ENCODE data around the gene ZNF335. TPM values are rescaled to one million over a fixed set of nuclear protein-coding genes. Genes with fewer than 3 reads are reported as not detected.
"Not testable (repeated sequence)": the region's sequence is repeated elsewhere in the genome, so short reads cannot be mapped to it uniquely, and the experiment has no call there.

The ZNF335 gene
- total and polyA plus RNA-seq, 2 donors (not counting 1 experiment from before 2014, with no cell fraction given): 4.8 to 10.2 TPM

DNA sequence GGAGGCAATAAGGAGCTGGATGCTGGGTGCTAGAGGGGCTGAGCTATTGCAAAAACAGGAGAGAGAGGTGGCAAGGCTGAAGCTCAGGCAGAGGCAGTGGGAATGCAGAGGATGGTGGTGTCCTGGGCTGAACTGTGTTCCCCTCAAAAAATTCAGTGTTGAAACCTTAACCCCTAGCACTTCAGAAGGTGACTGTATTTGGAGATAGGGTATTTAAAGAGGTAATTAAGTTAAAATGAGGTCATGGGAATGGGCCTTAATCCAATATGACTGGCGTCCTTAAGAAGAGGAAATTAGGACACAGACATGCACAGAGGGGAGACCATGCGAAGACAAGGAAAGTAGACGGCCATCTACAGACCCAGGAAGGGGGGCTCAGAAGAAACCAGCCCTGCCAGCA is 25.2 kb upstream of the ZNF335 start:
- H3K27me3 ChIP-seq (ENCODE audit: control insufficient read depth, insufficient read depth, low read length): peaks cover 8% of the 10 kb centered on the region
- no peak overlapping the region for H3K9ac ChIP-seq (ENCODE audit: insufficient read depth, low read length)
- H3K36me3 ChIP-seq (ENCODE audit: control insufficient read depth, insufficient read depth, low read length): no peaks in the 10 kb centered on the region

DNA sequence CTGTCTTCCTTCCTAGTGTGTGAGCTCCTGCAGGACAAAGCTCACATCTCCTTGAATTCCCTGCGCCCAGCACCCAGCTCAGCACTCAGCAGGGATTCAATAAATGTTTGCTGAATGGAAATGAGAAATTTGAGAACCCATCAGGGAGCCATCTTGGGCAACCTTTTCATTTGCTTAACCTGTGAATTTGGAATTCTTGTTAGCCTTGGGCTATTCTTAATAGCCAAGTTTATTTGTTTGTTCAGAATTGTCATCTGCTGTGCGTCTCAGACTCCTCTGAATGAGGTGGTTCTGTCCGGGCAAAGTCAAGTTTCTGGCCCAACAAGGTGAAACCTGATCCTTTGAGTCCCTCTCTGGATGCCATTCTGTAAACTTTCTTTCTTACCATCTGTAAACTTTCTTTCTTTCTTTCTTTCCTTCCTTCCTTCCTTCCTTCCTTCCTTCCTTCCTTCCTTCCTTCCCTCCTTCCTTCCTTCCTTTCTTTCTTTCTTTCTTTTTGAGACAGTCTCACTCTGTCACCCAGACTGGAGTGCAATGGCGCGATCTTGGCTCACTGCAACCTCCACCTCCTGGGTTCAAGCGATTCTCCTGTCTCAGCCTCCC is 23.6 kb upstream of the ZNF335 start:
- not testable (repeated sequence) for H3K4me3 ChIP-seq (replicated peaks in 1 of 4; ENCODE audit: control extremely low read depth in 1 of 4, insufficient read depth in 1 of 4, low read depth in 3 of 4, low read length in 4 of 4); H3K4me1 ChIP-seq (ENCODE audit: control insufficient read depth, extremely low read depth, insufficient read depth, low read length); H3K27me3 ChIP-seq (ENCODE audit: control insufficient read depth, insufficient read depth, low read length); H3K4me2 ChIP-seq (ENCODE audit: extremely low read depth, insufficient read depth, low read length); H3K36me3 ChIP-seq (ENCODE audit: control insufficient read depth, insufficient read depth, low read length); H3K9me3 ChIP-seq (ENCODE audit: control insufficient read depth, insufficient read depth, low read depth, low read length); DNase-seq (ENCODE audit: low read depth in 2 of 2); H3K79me2 ChIP-seq (ENCODE audit: control insufficient read depth, insufficient read depth, low read length); H3K9ac ChIP-seq (ENCODE audit: insufficient read depth, low read length); H3K27ac ChIP-seq (ENCODE audit: insufficient read depth, low read length); H4K20me1 ChIP-seq (ENCODE audit: control insufficient read depth, extremely low read depth, insufficient read depth, low read length); H2AFZ ChIP-seq (ENCODE audit: low read length)

More for the DNA sequence above, 25.2 kb upstream of the ZNF335 start:
- H3K9me3 ChIP-seq (ENCODE audit: control insufficient read depth, insufficient read depth, low read depth, low read length): no peaks in the 10 kb centered on the region
- no peaks in the 10 kb centered on the region for H3K4me1 ChIP-seq (ENCODE audit: control insufficient read depth, extremely low read depth, insufficient read depth, low read length)
- DNase-seq (ENCODE audit: low read depth in 2 of 2): no peak
- H3K27ac ChIP-seq (ENCODE audit: insufficient read depth, low read length): no peak overlapping the region
- H3K79me2 ChIP-seq (ENCODE audit: control insufficient read depth, insufficient read depth, low read length): no peaks in the 10 kb centered on the region
- TF ChIP-seq CTCF (conservative IDR thresholded peaks at IDR 0.05 in 1 of 2, IDR thresholded peaks at IDR 0.05 in 1 of 2; ENCODE audit: low read depth in 1 of 2, low read length in 2 of 2): no peak
- TF ChIP-seq EZH2 (IDR thresholded peaks at IDR 0.05; ENCODE audit: low read length, missing control alignments): no peak
- no peak overlapping the region for H3K4me2 ChIP-seq (ENCODE audit: extremely low read depth, insufficient read depth, low read length)
- H4K20me1 ChIP-seq (ENCODE audit: control insufficient read depth, extremely low read depth, insufficient read depth, low read length): no peaks in the 10 kb centered on the region
- no peak overlapping the region for H3K4me3 ChIP-seq (replicated peaks in 1 of 4; ENCODE audit: control extremely low read depth in 1 of 4, insufficient read depth in 1 of 4, low read depth in 3 of 4, low read length in 4 of 4)
- no peak overlapping the region for H2AFZ ChIP-seq (ENCODE audit: low read length)

- H3K9ac ChIP-seq (ENCODE audit: insufficient read depth, low read length): no peak overlapping the region
- H3K79me2 ChIP-seq (ENCODE audit: control insufficient read depth, insufficient read depth, low read length): no peaks in the 10 kb centered on the region
- H3K36me3 ChIP-seq (ENCODE audit: control insufficient read depth, insufficient read depth, low read length): no peaks in the 10 kb centered on the region
- H3K27me3 ChIP-seq (ENCODE audit: control insufficient read depth, insufficient read depth, low read length): peaks cover 4% of the 10 kb centered on the region
- H4K20me1 ChIP-seq (ENCODE audit: control insufficient read depth, extremely low read depth, insufficient read depth, low read length): no peaks in the 10 kb centered on the region
- no peaks in the 10 kb centered on the region for H3K4me1 ChIP-seq (ENCODE audit: control insufficient read depth, extremely low read depth, insufficient read depth, low read length)
- H3K4me3 ChIP-seq (replicated peaks in 1 of 4; ENCODE audit: control extremely low read depth in 1 of 4, insufficient read depth in 1 of 4, low read depth in 3 of 4, low read length in 4 of 4): no peak overlapping the region
- no peak overlapping the region for H2AFZ ChIP-seq (ENCODE audit: low read length)
- no peaks in the 10 kb centered on the region for H3K9me3 ChIP-seq (ENCODE audit: control insufficient read depth, insufficient read depth, low read depth, low read length)
- TF ChIP-seq EZH2 (IDR thresholded peaks at IDR 0.05; ENCODE audit: low read length, missing control alignments) (no peak), CTCF (conservative IDR thresholded peaks at IDR 0.05 in 1 of 2, IDR thresholded peaks at IDR 0.05 in 1 of 2; ENCODE audit: low read depth in 1 of 2, low read length in 2 of 2) (no peak)
- no peak for DNase-seq (ENCODE audit: low read depth in 2 of 2)
- H3K27ac ChIP-seq (ENCODE audit: insufficient read depth, low read length): no peak overlapping the region
- H3K4me2 ChIP-seq (ENCODE audit: extremely low read depth, insufficient read depth, low read length): no peak overlapping the region
Measured at GRCh38 chr20:45994761-45995493, 22.9 kb upstream of the ZNF335 start.

Measured in fibroblast of lung (primary cell).